H9 (cell line): ENCODE measurements around the gene FILIP1. TPM values are rescaled to one million over a fixed set of nuclear protein-coding genes. Genes with fewer than 3 reads are reported as not detected.
"Not testable (repeated sequence)": the region's sequence is repeated elsewhere in the genome, so short reads cannot be mapped to it uniquely, and the experiment has no call there.

Experiments used
- DNase-seq: peaks from one replicate; pipeline ENCODE4 v3.0.0-alpha.2; 2017
- H2AFZ ChIP-seq: one replicate; pipeline ENCODE4 v1.6.1; 2013; ENCODE audit warnings: mild to moderate bottlenecking, low read length, control low read depth, moderate library complexity
- H2AK5ac ChIP-seq: 2 replicates; pipeline ENCODE4 v1.6.1; 2013; ENCODE audit warnings: low read length, control low read depth, mixed read lengths; ENCODE audit not compliant: insufficient read length
- H2BK120ac ChIP-seq: one replicate; pipeline ENCODE4 v1.6.1; 2013; ENCODE audit warnings: low read depth, mild to moderate bottlenecking, low read length, control low read depth, inconsistent platforms; ENCODE audit not compliant: poor library complexity, severe bottlenecking
- H2BK12ac ChIP-seq: 2 replicates; pipeline ENCODE4 v1.6.1; 2013; ENCODE audit warnings: low read length, control low read depth, mixed read lengths, low read depth; ENCODE audit not compliant: insufficient read length
- H2BK15ac ChIP-seq: 2 replicates; pipeline ENCODE4 v1.6.1; 2013; ENCODE audit warnings: low read depth, low read length, control low read depth
- H2BK20ac ChIP-seq: one replicate; pipeline ENCODE4 v1.6.1; 2013; ENCODE audit warnings: low read depth, mild to moderate bottlenecking, low read length, control low read depth, inconsistent platforms; ENCODE audit not compliant: poor library complexity, severe bottlenecking
- H2BK5ac ChIP-seq: 2 replicates; pipeline ENCODE4 v1.6.1; 2013; ENCODE audit warnings: low read length, control low read depth, mixed read lengths; ENCODE audit not compliant: insufficient read length
- H3K14ac ChIP-seq: 2 replicates; pipeline ENCODE4 v1.6.1; 2013; ENCODE audit warnings: low read length, control low read depth; ENCODE audit not compliant: insufficient read depth
- H3K18ac ChIP-seq: 2 replicates; pipeline ENCODE4 v1.6.1; 2013; ENCODE audit warnings: low read depth, mild to moderate bottlenecking, mixed read lengths, low read length, control low read depth; ENCODE audit not compliant: insufficient read length
- H3K23ac ChIP-seq: 2 replicates; pipeline ENCODE4 v1.6.1; 2013; ENCODE audit warnings: low read length, control low read depth, mixed read lengths, low read depth; ENCODE audit not compliant: insufficient read length
- H3K23me2 ChIP-seq: 2 replicates; pipeline ENCODE4 v1.6.1; 2013; ENCODE audit warnings: low read depth, mild to moderate bottlenecking, mixed read lengths, low read length, control low read depth; ENCODE audit not compliant: insufficient read length, poor library complexity, severe bottlenecking
- H3K27ac ChIP-seq: 2 replicates; pipeline ENCODE4 v1.5.1; 2013; ENCODE audit warnings: low read length, control low read depth, mixed read lengths, low read depth; ENCODE audit not compliant: insufficient read length
- H3K27me3 ChIP-seq: 2 replicates; pipeline ENCODE4 v1.6.1; 2013; ENCODE audit warnings: low read length, control low read depth, inconsistent platforms; ENCODE audit not compliant: insufficient read depth
- H3K4ac ChIP-seq: 2 replicates; pipeline ENCODE4 v1.6.1; 2013; ENCODE audit warnings: low read depth, mild to moderate bottlenecking, control low read depth, inconsistent platforms, low read length, moderate library complexity
- H3K4me1 ChIP-seq: 2 replicates; pipeline ENCODE4 v1.6.1; 2013; ENCODE audit warnings: low read length, control low read depth, inconsistent platforms; ENCODE audit not compliant: insufficient read depth
- H3K4me2 ChIP-seq: 2 replicates; pipeline ENCODE4 v1.6.1; 2013; ENCODE audit warnings: low read length, control low read depth, mixed read lengths; ENCODE audit not compliant: insufficient read length, insufficient read depth
- H3K56ac ChIP-seq: 2 replicates; pipeline ENCODE4 v1.6.1; 2013; ENCODE audit warnings: low read depth, mild to moderate bottlenecking, mixed read lengths, low read length, control low read depth; ENCODE audit not compliant: insufficient read length
- H3K79me1 ChIP-seq: 2 replicates; pipeline ENCODE4 v1.6.1; 2013; ENCODE audit warnings: low read depth, mild to moderate bottlenecking, moderate library complexity, low read length, control low read depth, inconsistent platforms; ENCODE audit not compliant: insufficient read depth, poor library complexity, severe bottlenecking
- H3K79me2 ChIP-seq: 2 replicates; pipeline ENCODE4 v1.6.1; 2013; ENCODE audit warnings: low read length, control low read depth, inconsistent platforms; ENCODE audit not compliant: insufficient read depth
- H3K9ac ChIP-seq: 2 replicates; pipeline ENCODE4 v1.6.1; 2013; ENCODE audit warnings: low read length, control low read depth, mixed read lengths; ENCODE audit not compliant: insufficient read length; ENCODE audit errors: extremely low read depth
- H3K9me3 ChIP-seq: one replicate; pipeline ENCODE4 v1.6.1; 2013; ENCODE audit warnings: low read depth, low read length, inconsistent platforms; ENCODE audit not compliant: control insufficient read depth
- H3T11ph ChIP-seq: one replicate; pipeline ENCODE4 v1.6.1; 2013; ENCODE audit warnings: mild to moderate bottlenecking, low read length, control low read depth, inconsistent platforms
- H4K20me1 ChIP-seq: one replicate; pipeline ENCODE4 v1.6.1; 2013; ENCODE audit not compliant: control insufficient read depth, insufficient read length, insufficient read depth
- H4K5ac ChIP-seq: 2 replicates; pipeline ENCODE4 v1.6.1; 2013; ENCODE audit warnings: low read depth, mild to moderate bottlenecking, mixed read lengths, low read length, control low read depth; ENCODE audit not compliant: insufficient read length
- H4K8ac ChIP-seq: replicated peaks from 2 replicates; pipeline ENCODE4 v1.6.1; 2013; ENCODE audit warnings: low read length, control low read depth, mixed read lengths, low read depth; ENCODE audit not compliant: insufficient read length
- H4K91ac ChIP-seq: 2 replicates; pipeline ENCODE4 v1.6.1; 2013; ENCODE audit warnings: low read depth, mild to moderate bottlenecking, moderate library complexity, mixed read lengths, low read length, control low read depth; ENCODE audit not compliant: insufficient read length
- H3K27ac Mint-ChIP-seq, 3 experiments: 2 replicates in 2 of 3; 3 replicates in 1 of 3; pipeline ENCODE4 v1.8.0; 2020 to 2021; ENCODE audit warnings: mixed read lengths in 3 of 3, mild to moderate bottlenecking in 1 of 3, moderate library complexity in 1 of 3
- H3K27me3 Mint-ChIP-seq: 2 replicates; pipeline ENCODE4 v1.8.0; 2021; ENCODE audit warnings: low read depth, mild to moderate bottlenecking, moderate library complexity, mixed read lengths
- H3K36me3 Mint-ChIP-seq, 3 experiments: 2 replicates in 2 of 3; 3 replicates in 1 of 3; pipeline ENCODE4 v1.8.0; 2020 to 2021; ENCODE audit warnings: low read depth in 3 of 3, mixed read lengths in 3 of 3; ENCODE audit not compliant: insufficient read depth in 1 of 3
- H3K4me1 Mint-ChIP-seq, 2 experiments: 2 replicates each; pipeline ENCODE4 v1.8.0; 2020; ENCODE audit warnings: mixed read lengths in 2 of 2
- H3K4me3 Mint-ChIP-seq, 2 experiments: 2 replicates in 1 of 2; 3 replicates in 1 of 2; pipeline ENCODE4 v1.8.0; 2020 to 2021; ENCODE audit warnings: mild to moderate bottlenecking in 2 of 2, mixed read lengths in 2 of 2, moderate library complexity in 1 of 2
- H3K9me3 Mint-ChIP-seq, 2 experiments: 2 replicates in 1 of 2; 3 replicates in 1 of 2; pipeline ENCODE4 v1.8.0; 2020; ENCODE audit warnings: mild to moderate bottlenecking in 2 of 2, mixed read lengths in 2 of 2, moderate library complexity in 1 of 2
- WGBS: extraction: QIAGEN DNeasy Blood & Tissue Kit; methylation state at CpG from one replicate; pipeline ENCODE4 v1.1.7; 2013; ENCODE audit warnings: missing lambda C conversion rate, low lambda C conversion rate, mixed read lengths; ENCODE audit not compliant: insufficient read length; ENCODE audit errors: extremely low coverage; 5-methylcytosine and 5-hydroxymethylcytosine counted together
- total RNA-seq: library from RNA; stranded (reverse); gene quantifications from 2 replicates; pipeline ENCODE4 v1.2.1, GENCODE V29; 2021
- TF ChIP-seq, protein P1 (sequence below): fragments of 200-600 bp; sonication (generic); conservative IDR thresholded peaks from 3 replicates; pipeline ENCODE4 v1.8.0; 2021; ENCODE audit warnings: antibody characterized with exemption, mild to moderate bottlenecking

Gene FILIP1
- total RNA-seq, 1 experiment from 2014 or later: 10.5 TPM

GRCh38 chr6:75436869-75437268, 56.7 kb downstream of the FILIP1 start:
- Histone ChIP-seq H4K5ac (no peak overlapping the region), H2AK5ac (no peak overlapping the region), H3K9ac (no peak overlapping the region), H3K27me3 (no peaks in the 10 kb centered on the region), H3K4ac (no peak overlapping the region), H3T11ph (no peak overlapping the region), H2BK12ac (no peak overlapping the region), H3K18ac (no peak overlapping the region), H2BK15ac (no peak overlapping the region), H3K23ac (no peak overlapping the region), H2BK120ac (no peak overlapping the region), H2BK20ac (no peak overlapping the region), H4K8ac (no peak overlapping the region), H3K4me2 (no peak overlapping the region), H2AFZ (no peak overlapping the region), H4K91ac (no peak overlapping the region), H2BK5ac (no peak overlapping the region), H3K23me2 (no peaks in the 10 kb centered on the region), H4K20me1 (no peaks in the 10 kb centered on the region), H3K9me3 (no peaks in the 10 kb centered on the region), H3K4me1 (no peaks in the 10 kb centered on the region), H3K56ac (no peak overlapping the region), H3K14ac (no peak overlapping the region), H3K79me1 (no peaks in the 10 kb centered on the region), H3K27ac (no peak overlapping the region), H3K79me2 (no peaks in the 10 kb centered on the region)
- no CpG with 5 or more reads among the region's 4 CpGs for WGBS
- TF ChIP-seq, protein P1, sequence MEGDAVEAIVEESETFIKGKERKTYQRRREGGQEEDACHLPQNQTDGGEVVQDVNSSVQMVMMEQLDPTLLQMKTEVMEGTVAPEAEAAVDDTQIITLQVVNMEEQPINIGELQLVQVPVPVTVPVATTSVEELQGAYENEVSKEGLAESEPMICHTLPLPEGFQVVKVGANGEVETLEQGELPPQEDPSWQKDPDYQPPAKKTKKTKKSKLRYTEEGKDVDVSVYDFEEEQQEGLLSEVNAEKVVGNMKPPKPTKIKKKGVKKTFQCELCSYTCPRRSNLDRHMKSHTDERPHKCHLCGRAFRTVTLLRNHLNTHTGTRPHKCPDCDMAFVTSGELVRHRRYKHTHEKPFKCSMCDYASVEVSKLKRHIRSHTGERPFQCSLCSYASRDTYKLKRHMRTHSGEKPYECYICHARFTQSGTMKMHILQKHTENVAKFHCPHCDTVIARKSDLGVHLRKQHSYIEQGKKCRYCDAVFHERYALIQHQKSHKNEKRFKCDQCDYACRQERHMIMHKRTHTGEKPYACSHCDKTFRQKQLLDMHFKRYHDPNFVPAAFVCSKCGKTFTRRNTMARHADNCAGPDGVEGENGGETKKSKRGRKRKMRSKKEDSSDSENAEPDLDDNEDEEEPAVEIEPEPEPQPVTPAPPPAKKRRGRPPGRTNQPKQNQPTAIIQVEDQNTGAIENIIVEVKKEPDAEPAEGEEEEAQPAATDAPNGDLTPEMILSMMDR: no peak
- DNase-seq: no peak
- Mint-ChIP-seq H3K4me1 (no peaks in the 10 kb centered on the region), H3K36me3 (no peaks in the 10 kb centered on the region), H3K27me3 (no peaks in the 10 kb centered on the region), H3K9me3 (peaks cover 3 to 5% of the 10 kb centered on the region in 2 experiments; a peak in 1 of 5 replicates), H3K4me3 (no peak overlapping the region), H3K27ac (no peak overlapping the region)

GRCh38 chr6:75432809-75433208, 60.8 kb downstream of the FILIP1 start:
- H3K9me3 ChIP-seq, H2BK15ac ChIP-seq, H3K9ac ChIP-seq, H2AK5ac ChIP-seq, H3K4me1 Mint-ChIP-seq, H4K5ac ChIP-seq, H4K91ac ChIP-seq, H3K27ac Mint-ChIP-seq, H3K27ac ChIP-seq, H3K4ac ChIP-seq, H4K8ac ChIP-seq, H3K56ac ChIP-seq, H3K27me3 ChIP-seq, H2BK12ac ChIP-seq, H3K79me1 ChIP-seq, H3K4me2 ChIP-seq, H3K23ac ChIP-seq, H2AFZ ChIP-seq, H3K27me3 Mint-ChIP-seq, H3K4me3 Mint-ChIP-seq, H3K36me3 Mint-ChIP-seq, H3K18ac ChIP-seq, H2BK5ac ChIP-seq, DNase-seq, H3K4me1 ChIP-seq, H3K79me2 ChIP-seq, H3K14ac ChIP-seq, H3K23me2 ChIP-seq, H2BK120ac ChIP-seq, H2BK20ac ChIP-seq, H4K20me1 ChIP-seq, H3K9me3 Mint-ChIP-seq, H3T11ph ChIP-seq: not testable (repeated sequence)
- WGBS: no CpG with 5 or more reads among the region's 1 CpG
